OCI-LY3 (cell line): Measurements from ENCODE around the gene MCCC1.

Experiments
- H2AFZ ChIP-seq: fragments of 200-600, 300-600 bp; shearing (Covaris generic); 2 replicates; pipeline ENCODE4 v1.6.0; 2014; ENCODE audit warnings: antibody characterized with exemption, low read depth, low read length
- H3K27ac ChIP-seq: fragments of 200-600, 300-600 bp; sonication (generic); 2 replicates; pipeline ENCODE4 v1.5.1; 2014; ENCODE audit warnings: mild to moderate bottlenecking, low read length, moderate library complexity, mixed read lengths
- H3K27me3 ChIP-seq: fragments of 200-600, 300-600 bp; sonication (generic); 2 replicates; pipeline ENCODE4 v1.6.1; 2014; ENCODE audit warnings: low read depth, low read length, mixed read lengths
- H3K36me3 ChIP-seq: fragments of 200-600, 300-600 bp; sonication (generic); replicated peaks from 2 replicates; pipeline ENCODE3; 2014; ENCODE audit warnings: low read depth, low read length, mixed read lengths
- H3K4me1 ChIP-seq: fragments of 300-600, 200-600 bp; sonication (generic); 2 replicates; pipeline ENCODE4 v1.6.1; 2014; ENCODE audit warnings: low read length, mixed read lengths
- H3K4me2 ChIP-seq: fragments of 200-600, 300-600 bp; sonication (generic); 2 replicates; pipeline ENCODE4 v1.6.1; 2014; ENCODE audit warnings: low read length, mixed read lengths
- H3K4me3 ChIP-seq: fragments of 300-600, 200-600 bp; sonication (generic); 2 replicates; pipeline ENCODE4 v1.5.1; 2014; ENCODE audit warnings: antibody characterized with exemption, mild to moderate bottlenecking, low read length, moderate library complexity
- H3K79me2 ChIP-seq: fragments of 300-600, 200-600 bp; shearing (Covaris generic); 2 replicates; pipeline ENCODE4 v1.6.1; 2014; ENCODE audit warnings: mild to moderate bottlenecking, low read length, mixed read lengths
- H3K9ac ChIP-seq: fragments of 300-600, 200-600 bp; shearing (Covaris generic); 2 replicates; pipeline ENCODE4 v1.6.0; 2014; ENCODE audit warnings: mild to moderate bottlenecking, low read length, moderate library complexity
- H3K9me3 ChIP-seq: fragments of 200-600, 300-600 bp; shearing (Covaris generic); 2 replicates; pipeline ENCODE4 v1.6.1; 2014; ENCODE audit warnings: low read length, mixed read lengths; ENCODE audit not compliant: insufficient read depth
- H4K20me1 ChIP-seq: fragments of 200-600, 300-600 bp; sonication (generic); 2 replicates; pipeline ENCODE4 v1.6.1; 2016; ENCODE audit warnings: low read length, mixed read lengths; ENCODE audit not compliant: insufficient read depth
- EZH2phosphoT487 ChIP-seq: fragments of 200-600 bp; shearing (Covaris generic); IDR thresholded peaks from 2 replicates; pipeline ENCODE4 v1.6.1; 2018; ENCODE audit warnings: antibody characterized with exemption, mixed run types, low read depth
- TF ChIP-seq, protein P1 (sequence below): fragments of 200-600, 300-600 bp; sonication (generic); IDR thresholded peaks from 2 replicates; pipeline ENCODE4 v1.5.1; 2014; ENCODE audit warnings: antibody characterized with exemption, low read length, low read depth

The MCCC1 gene

DNA sequence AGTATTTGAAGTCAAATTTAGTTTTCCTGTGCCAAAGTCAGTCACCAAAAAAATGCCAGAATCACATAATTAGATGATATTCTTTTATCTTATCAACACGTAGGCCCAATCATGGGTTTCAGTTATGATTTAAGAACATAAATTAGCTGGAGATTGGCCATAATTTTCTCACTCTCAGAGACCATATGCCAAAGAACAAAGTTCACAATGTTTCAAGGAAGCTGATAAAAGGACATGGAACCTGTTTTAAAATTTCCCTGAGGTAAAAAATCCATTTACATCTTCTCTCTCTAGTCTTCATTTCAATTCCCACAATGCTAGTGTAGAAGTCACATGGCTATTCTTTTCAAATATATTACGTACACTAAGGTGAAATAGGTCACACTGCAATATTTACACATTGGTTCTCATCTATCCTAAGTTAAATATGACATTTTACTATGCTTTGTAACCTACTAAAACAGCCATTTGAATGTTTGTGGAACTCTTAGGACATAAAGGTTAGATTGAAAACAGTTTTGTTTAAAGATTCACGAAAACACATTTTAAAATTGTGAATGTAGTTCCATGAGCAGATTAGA lies 76.3 kb downstream of the MCCC1 start:
- peaks cover 31% of the 10 kb centered on the region for H3K36me3 ChIP-seq
- H3K27me3 ChIP-seq = no peaks in the 10 kb centered on the region
- H3K9me3 ChIP-seq = no peaks in the 10 kb centered on the region
- H3K9ac ChIP-seq = no peak overlapping the region
- H3K4me1 ChIP-seq = no peaks in the 10 kb centered on the region
- no peaks in the 10 kb centered on the region for H3K79me2 ChIP-seq
- H3K27ac ChIP-seq = no peak overlapping the region
- TF ChIP-seq, protein P1, sequence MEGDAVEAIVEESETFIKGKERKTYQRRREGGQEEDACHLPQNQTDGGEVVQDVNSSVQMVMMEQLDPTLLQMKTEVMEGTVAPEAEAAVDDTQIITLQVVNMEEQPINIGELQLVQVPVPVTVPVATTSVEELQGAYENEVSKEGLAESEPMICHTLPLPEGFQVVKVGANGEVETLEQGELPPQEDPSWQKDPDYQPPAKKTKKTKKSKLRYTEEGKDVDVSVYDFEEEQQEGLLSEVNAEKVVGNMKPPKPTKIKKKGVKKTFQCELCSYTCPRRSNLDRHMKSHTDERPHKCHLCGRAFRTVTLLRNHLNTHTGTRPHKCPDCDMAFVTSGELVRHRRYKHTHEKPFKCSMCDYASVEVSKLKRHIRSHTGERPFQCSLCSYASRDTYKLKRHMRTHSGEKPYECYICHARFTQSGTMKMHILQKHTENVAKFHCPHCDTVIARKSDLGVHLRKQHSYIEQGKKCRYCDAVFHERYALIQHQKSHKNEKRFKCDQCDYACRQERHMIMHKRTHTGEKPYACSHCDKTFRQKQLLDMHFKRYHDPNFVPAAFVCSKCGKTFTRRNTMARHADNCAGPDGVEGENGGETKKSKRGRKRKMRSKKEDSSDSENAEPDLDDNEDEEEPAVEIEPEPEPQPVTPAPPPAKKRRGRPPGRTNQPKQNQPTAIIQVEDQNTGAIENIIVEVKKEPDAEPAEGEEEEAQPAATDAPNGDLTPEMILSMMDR = no peak
- no peak for TF ChIP-seq EZH2phosphoT487
- H3K4me3 ChIP-seq = no peak overlapping the region
- no peaks in the 10 kb centered on the region for H4K20me1 ChIP-seq
- no peak overlapping the region for H2AFZ ChIP-seq
- H3K4me2 ChIP-seq = no peak overlapping the region

DNA sequence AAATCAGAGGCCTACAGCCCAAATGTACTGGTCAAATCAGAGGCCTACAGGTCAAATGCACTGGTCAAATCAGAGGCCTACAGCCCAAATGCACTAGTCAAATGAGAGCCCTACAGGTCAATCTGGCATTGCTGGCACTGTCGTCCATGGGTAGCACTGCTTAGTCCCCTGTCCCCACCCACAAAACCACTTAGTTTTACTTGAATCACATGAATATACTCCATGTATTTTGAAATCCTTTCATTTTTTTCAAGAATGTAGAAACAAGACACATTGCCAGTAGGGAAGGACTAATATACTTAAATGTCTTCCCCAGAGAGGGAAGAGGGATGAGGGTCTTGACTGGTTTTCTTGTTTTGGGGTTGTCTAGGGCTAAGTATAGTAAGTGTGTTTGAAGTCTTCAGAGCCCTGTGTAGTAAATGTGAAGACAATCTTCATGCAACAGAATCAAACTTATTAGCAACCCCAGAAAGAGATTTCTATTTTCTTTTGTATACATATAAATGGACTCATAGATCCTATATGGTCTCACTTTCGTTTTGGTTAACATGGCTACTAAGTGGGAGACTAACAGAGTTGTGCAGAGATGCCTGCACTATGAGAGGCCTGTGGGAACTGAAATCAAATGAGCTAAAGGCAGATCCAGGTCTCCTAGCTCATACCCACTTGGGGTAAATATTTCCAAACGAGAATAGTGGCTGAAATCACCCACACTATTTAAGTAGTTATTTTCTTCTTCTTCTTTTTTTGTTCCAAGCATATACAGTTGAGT lies 80.7 kb downstream of the MCCC1 start:
- no peaks in the 10 kb centered on the region for H3K79me2 ChIP-seq
- no peak overlapping the region for H2AFZ ChIP-seq
- H4K20me1 ChIP-seq = no peaks in the 10 kb centered on the region
- no peak for TF ChIP-seq EZH2phosphoT487
- TF ChIP-seq, protein P1 = no peak
- no peaks in the 10 kb centered on the region for H3K9me3 ChIP-seq
- H3K27me3 ChIP-seq = no peaks in the 10 kb centered on the region
- no peak overlapping the region for H3K27ac ChIP-seq
- H3K9ac ChIP-seq = no peak overlapping the region
- peaks cover 6% of the 10 kb centered on the region for H3K4me1 ChIP-seq
- H3K4me3 ChIP-seq = no peak overlapping the region
- no peak overlapping the region for H3K4me2 ChIP-seq
- peaks cover 46% of the 10 kb centered on the region for H3K36me3 ChIP-seq

- no peak overlapping the region for H2AFZ ChIP-seq
- H3K9me3 ChIP-seq = no peaks in the 10 kb centered on the region
- H3K36me3 ChIP-seq = peaks cover 32% of the 10 kb centered on the region
- H3K4me2 ChIP-seq = no peak overlapping the region
- TF ChIP-seq, protein P1 = no peak
- TF ChIP-seq EZH2phosphoT487 = no peak
- H3K27ac ChIP-seq = no peak overlapping the region
- H3K9ac ChIP-seq = no peak overlapping the region
- no peak overlapping the region for H3K4me3 ChIP-seq
- no peaks in the 10 kb centered on the region for H3K27me3 ChIP-seq
- peaks cover 6% of the 10 kb centered on the region for H3K4me1 ChIP-seq
- H4K20me1 ChIP-seq = no peaks in the 10 kb centered on the region
- H3K79me2 ChIP-seq = no peaks in the 10 kb centered on the region
Observed at GRCh38 chr3:183015185-183015584, 84.1 kb downstream of the MCCC1 start.

- Histone ChIP-seq H3K79me2 (no peaks in the 10 kb centered on the region), H3K4me2 (no peak overlapping the region), H3K27me3 (no peaks in the 10 kb centered on the region), H3K4me3 (no peak overlapping the region), H3K9ac (no peak overlapping the region), H4K20me1 (no peaks in the 10 kb centered on the region), H3K4me1 (peaks cover 6% of the 10 kb centered on the region), H3K9me3 (no peaks in the 10 kb centered on the region), H2AFZ (no peak overlapping the region), H3K27ac (no peak overlapping the region), H3K36me3 (peaks cover 23% of the 10 kb centered on the region)
- TF ChIP-seq, protein P1 = no peak
- no peak for TF ChIP-seq EZH2phosphoT487
Observed at GRCh38 chr3:183013856-183014255, 85.4 kb downstream of the MCCC1 start.
